ENCODE results near the gene ARMH1.
"Not testable (repeated sequence)": the region's sequence is repeated elsewhere in the genome, so short reads cannot be mapped to it uniquely, and the experiment has no call there.

ARMH1 gene

DNA sequence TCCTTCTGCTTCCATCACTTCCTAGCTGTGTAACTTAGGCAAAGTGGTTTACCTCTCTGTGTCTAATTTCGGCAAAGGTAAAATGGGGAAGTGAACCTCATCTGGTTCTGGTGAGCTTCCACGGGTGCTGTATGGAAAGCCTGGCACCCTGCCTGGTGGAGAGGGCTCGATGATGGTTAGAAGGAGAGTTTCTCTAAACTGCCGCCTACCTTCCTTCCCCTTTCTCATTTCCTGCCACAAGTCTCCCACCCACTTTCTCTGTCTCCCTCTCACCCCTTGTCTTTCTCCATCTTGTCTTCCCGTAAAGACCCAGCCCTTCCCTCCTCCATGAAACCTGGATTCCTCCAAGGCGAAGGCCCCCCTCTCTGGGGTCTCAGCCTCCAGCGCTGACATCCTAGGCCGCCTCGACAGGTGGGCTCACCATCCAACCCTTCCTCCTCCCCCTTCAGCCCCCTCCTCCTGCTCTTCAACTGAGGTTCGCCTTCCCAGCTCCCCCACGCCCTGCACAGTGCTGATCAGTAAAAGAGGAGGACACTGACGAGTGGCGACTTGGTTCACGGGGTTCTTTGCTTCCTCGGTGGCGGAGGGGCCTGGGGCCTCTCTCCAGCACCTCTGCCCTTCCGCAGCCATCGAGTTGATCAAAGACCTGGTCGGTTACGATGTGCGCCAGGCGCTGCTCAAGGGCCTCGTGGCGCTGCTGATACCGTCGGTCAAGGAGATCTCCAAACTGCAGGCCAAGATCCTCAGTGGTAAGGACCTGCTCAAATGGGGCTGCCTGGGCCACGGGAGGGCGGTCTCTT, 49.2 kb downstream of the ARMH1 start:
- DNase-seq, result no peak

GRCh38 chr1:44724296-44724954, 49.9 kb downstream of the ARMH1 start:
- no peak for DNase-seq

GRCh38 chr1:44724955-44725698, 50.6 kb downstream of the ARMH1 start:
- no peak for DNase-seq

GRCh38 chr1:44730741-44731512, 56.4 kb downstream of the ARMH1 start, which contains the start of gene RNU5D-1:
Gene RNU5D-1 (minus strand): TSS chr1:44731170.
- peak; percentile 92 for DNase-seq

DNA sequence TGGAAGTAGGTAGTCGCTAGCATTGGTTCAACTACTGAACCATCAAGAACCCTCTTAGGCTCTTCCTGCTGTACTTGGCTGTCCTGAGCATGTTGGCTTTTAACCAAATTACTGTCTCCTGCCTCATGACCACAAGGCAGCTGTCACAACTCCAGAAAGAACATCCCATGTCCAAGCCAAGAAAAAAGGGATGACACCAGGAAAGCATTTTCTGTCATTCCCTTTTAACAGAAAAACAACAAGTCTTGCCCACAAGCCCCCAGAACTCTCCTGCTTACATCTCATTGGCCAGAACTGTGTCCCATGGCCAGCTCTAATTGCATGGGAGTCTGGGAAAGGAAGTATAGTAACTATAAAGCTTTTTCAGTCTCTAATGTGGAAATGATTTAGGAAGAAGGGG, 58.9 kb downstream of the ARMH1 start:
- DNase-seq, result no peak

GRCh38 chr1:44733784-44734183, 59.3 kb downstream of the ARMH1 start:
- DNase-seq, result no peak

DNA sequence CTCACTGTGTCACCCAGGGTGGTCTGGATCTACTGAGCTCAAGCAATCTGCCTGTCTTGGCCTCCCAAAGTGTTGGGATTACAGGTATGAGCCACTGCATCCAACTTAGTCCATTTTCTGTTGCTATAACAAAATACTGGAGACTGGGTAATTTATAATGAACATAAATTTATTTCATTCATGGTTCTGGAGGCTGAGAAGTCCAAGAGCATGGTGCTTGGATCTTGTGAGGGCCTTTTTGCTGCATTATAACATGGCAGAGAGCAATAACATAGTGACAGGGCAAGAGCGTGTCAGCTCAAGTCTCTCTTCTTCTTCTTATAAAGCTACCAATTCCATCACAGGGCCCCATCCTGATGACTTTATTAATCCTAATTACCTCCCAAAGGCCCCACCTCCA, 61.5 kb downstream of the ARMH1 start:
- no peak for DNase-seq

GRCh38 chr1:44738953-44739306, 64.4 kb downstream of the ARMH1 start:
- not testable (repeated sequence) for DNase-seq

DNA sequence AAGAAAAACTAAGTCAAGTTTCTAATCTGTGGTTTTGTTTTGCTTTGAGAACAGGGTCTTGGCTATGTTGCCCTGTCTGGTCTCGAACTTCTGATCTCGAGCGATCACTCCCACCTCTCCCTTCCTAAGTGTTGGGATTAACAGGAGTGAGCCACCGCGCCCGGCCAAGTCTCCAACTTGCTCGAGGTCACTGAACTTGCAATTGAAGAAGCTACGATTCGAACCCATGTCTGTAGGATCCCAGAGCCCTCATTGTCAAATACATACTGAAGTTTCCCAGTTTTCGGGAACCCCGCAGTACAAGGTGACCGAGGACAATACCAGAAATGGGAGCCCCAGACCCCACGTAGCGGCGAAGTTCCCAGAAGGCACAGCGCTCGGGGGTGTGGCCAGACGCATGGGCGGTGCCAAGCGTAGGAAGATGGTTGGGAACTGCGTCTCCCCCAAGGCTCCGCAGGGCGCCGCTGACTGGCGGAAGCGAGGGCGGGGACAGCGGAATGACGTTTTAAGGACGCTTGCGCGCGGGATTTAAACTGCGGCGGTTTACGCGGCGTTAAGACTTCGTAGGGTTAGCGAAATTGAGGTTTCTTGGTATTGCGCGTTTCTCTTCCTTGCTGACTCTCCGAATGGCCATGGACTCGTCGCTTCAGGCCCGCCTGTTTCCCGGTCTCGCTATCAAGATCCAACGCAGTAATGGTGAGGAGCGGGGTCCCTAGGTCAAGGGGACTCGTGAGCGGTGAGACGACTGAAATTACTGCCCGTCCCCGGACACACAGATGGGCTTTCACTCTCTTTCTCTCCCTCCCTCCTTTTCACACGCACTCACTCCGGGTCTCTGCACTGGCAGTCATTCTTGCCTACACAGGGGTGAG, 65.0 kb downstream of the ARMH1 start, which contains the start of gene KIF2C:
TSS of gene KIF2C (plus strand) at position 531 of the 872 bp plus-strand sequence. CDS start at position 627, 96 bp downstream.
- peak; percentile 87 for DNase-seq

DNA sequence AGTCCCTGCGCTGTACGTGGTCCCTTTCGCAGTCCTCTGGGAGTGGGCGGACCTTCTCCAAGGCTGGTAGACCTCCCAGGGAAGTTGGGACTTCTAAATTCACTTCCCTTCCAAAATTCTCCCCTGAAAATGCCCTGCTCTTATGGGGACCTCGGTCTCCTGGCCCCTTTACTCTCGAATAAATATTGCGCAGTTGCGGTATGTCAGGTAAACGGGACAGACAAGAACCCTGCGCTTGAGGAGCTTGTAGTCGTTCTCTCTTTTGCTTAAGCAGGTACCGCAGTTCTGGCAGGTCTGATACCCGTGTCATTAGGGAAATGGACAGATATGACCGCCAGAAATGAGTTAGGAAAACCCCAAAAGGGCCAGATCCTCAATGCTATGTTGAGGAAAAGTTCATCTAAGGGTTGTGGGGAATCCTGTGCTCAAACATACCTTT, 65.7 kb downstream of the ARMH1 start:
- DNase-seq, result no peak

- no peak for DNase-seq
These were observed 68.7 kb downstream of the ARMH1 start for GRCh38 chr1:44743211-44743610.

DNA sequence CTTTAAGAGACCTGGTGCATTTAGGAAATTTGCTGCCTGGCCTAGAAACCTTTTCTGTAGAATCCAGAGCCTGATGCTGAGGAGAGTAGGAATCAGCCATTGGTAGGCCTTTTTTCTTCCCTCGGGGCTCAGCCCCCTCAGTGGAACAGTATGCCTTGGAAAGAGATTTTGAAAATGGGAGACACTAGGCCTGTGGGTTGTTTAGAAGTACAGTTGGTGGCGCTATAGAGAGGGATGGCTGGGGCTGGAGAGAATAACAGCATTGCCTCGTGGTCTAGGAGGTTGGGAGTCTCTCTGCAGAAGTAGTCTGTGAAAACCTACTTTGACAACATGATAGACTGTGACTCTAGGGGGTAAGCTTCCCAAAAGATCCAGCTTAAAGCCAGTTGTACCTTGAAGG, 73.4 kb downstream of the ARMH1 start:
- no peak for DNase-seq

DNA sequence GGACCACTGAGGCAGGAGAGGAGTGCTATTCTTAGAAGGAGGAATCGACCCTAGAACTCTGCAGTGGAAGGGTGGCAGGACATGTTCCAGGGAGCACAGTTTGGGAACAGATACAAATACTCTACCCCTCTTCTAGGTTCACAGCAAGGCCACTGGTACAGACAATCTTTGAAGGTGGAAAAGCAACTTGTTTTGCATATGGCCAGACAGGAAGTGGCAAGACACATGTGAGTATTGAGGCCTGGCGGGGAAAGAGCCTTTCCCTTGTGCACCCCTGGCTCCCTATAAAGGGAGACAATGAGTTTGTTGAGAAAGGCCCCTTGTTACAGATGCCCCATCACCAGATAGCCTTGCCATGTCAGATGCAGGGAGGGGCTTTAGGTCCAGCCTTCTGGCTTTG, 82.9 kb downstream of the ARMH1 start:
- no peak for DNase-seq

- no peak for DNase-seq
These were observed 84.6 kb downstream of the ARMH1 start for GRCh38 chr1:44759077-44759476.

GRCh38 chr1:44760876-44761275, 86.4 kb downstream of the ARMH1 start:
- no peak for DNase-seq

GRCh38 chr1:44766421-44766820, 91.9 kb downstream of the ARMH1 start:
- not testable (repeated sequence) for DNase-seq

All from right kidney (tissue), 1 donor.